Mesothelial cell of epicardium (in vitro differentiated cells): ENCODE measurements around the gene ACTR3C. TPM values are rescaled to one million over a fixed set of nuclear protein-coding genes. Genes with fewer than 3 reads are reported as not detected.

Source experiments
- DNase-seq, 2 experiments: peaks; one replicate each; pipeline ENCODE4 v3.0.0; 2021; ENCODE audit warnings: low spot score in 2 of 2; ENCODE audit not compliant: unreplicated experiment in 2 of 2
- H3K27ac Mint-ChIP-seq: 2 replicates; pipeline ENCODE4 v1.8.0; 2021; ENCODE audit warnings: mixed read lengths
- H3K27me3 Mint-ChIP-seq: 2 replicates; pipeline ENCODE4 v1.8.0; 2021; ENCODE audit warnings: low read depth, mixed read lengths
- H3K36me3 Mint-ChIP-seq: 2 replicates; pipeline ENCODE4 v1.8.0; 2021; ENCODE audit warnings: mixed read lengths
- H3K4me1 Mint-ChIP-seq: 2 replicates; pipeline ENCODE4 v1.8.0; 2021; ENCODE audit warnings: mixed read lengths
- H3K4me3 Mint-ChIP-seq: 2 replicates; pipeline ENCODE4 v1.8.0; 2021; ENCODE audit warnings: mild to moderate bottlenecking, moderate library complexity, mixed read lengths
- H3K9me3 Mint-ChIP-seq: 2 replicates; pipeline ENCODE4 v1.8.0; 2021; ENCODE audit warnings: mixed read lengths
- total RNA-seq: library from RNA; stranded (reverse); gene quantifications from 3 replicates; pipeline ENCODE4 v1.2.1, GENCODE V29; 2021
- TF ChIP-seq, protein P1 (sequence below): fragments of 200-600 bp; sonication (generic); IDR thresholded peaks from one replicate; pipeline ENCODE4 v1.5.0; 2021; ENCODE audit warnings: antibody characterized with exemption; ENCODE audit not compliant: unreplicated experiment

Gene ACTR3C
- total RNA-seq, 1 donor from 2014 or later: 0.40 TPM

DNA sequence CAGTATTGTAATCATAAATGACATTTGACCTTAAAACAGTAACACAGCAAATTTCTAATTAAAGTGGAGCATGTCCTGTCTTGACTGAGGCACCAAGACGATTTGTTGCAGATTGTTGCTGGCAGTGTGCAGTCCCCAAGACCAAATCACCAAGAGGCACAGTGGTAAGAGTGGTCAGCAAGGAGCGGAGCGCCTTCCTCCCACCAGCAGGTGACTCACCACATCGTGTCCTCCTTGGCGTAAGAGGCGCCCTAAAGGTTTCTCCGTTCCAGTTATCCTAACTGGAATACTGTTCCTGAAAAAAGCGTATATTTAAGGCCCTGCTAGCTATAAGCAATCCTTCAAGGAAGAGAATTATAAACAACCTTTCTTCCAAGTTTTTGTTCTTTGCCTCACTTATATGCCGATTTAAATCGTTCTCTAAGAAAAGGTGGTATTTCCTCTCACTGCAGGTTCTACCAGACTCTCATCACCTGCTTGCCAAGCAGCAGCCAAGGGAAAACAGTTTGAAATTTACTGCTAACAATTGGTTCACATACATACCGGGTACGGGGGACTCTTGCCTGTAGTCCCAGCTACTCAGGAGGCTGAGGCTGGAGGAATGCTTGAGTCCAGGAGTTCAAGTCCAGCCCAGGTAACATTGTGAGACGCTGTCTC, 34.6 kb upstream of the ACTR3C start:
- Mint-ChIP-seq H3K9me3 (no peaks in the 10 kb centered on the region), H3K27me3 (no peaks in the 10 kb centered on the region), H3K27ac (peak overlapping the region; percentile 34), H3K4me3 (no peak overlapping the region), H3K36me3 (no peaks in the 10 kb centered on the region), H3K4me1 (peaks cover 18% of the 10 kb centered on the region)
- TF ChIP-seq, protein P1, sequence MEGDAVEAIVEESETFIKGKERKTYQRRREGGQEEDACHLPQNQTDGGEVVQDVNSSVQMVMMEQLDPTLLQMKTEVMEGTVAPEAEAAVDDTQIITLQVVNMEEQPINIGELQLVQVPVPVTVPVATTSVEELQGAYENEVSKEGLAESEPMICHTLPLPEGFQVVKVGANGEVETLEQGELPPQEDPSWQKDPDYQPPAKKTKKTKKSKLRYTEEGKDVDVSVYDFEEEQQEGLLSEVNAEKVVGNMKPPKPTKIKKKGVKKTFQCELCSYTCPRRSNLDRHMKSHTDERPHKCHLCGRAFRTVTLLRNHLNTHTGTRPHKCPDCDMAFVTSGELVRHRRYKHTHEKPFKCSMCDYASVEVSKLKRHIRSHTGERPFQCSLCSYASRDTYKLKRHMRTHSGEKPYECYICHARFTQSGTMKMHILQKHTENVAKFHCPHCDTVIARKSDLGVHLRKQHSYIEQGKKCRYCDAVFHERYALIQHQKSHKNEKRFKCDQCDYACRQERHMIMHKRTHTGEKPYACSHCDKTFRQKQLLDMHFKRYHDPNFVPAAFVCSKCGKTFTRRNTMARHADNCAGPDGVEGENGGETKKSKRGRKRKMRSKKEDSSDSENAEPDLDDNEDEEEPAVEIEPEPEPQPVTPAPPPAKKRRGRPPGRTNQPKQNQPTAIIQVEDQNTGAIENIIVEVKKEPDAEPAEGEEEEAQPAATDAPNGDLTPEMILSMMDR: no peak
- DNase-seq: no peak

GRCh38 chr7:150357270-150357669, 33.9 kb upstream of the ACTR3C start:
- H3K27me3 Mint-ChIP-seq: no peaks in the 10 kb centered on the region
- H3K27ac Mint-ChIP-seq: no peak overlapping the region
- no peaks in the 10 kb centered on the region for H3K9me3 Mint-ChIP-seq
- H3K4me1 Mint-ChIP-seq: peaks cover 14% of the 10 kb centered on the region
- TF ChIP-seq, protein P1: no peak
- H3K4me3 Mint-ChIP-seq: no peak overlapping the region
- H3K36me3 Mint-ChIP-seq: no peaks in the 10 kb centered on the region
- DNase-seq: no peak

GRCh38 chr7:150356265-150356897, 33.0 kb upstream of the ACTR3C start:
- TF ChIP-seq, protein P1: peak; percentile 71
- no peak overlapping the region for H3K27ac Mint-ChIP-seq
- no peaks in the 10 kb centered on the region for H3K36me3 Mint-ChIP-seq
- H3K4me1 Mint-ChIP-seq: peaks cover 5% of the 10 kb centered on the region
- no peak for DNase-seq
- no peak overlapping the region for H3K4me3 Mint-ChIP-seq
- H3K9me3 Mint-ChIP-seq: no peaks in the 10 kb centered on the region
- H3K27me3 Mint-ChIP-seq: no peaks in the 10 kb centered on the region

DNA sequence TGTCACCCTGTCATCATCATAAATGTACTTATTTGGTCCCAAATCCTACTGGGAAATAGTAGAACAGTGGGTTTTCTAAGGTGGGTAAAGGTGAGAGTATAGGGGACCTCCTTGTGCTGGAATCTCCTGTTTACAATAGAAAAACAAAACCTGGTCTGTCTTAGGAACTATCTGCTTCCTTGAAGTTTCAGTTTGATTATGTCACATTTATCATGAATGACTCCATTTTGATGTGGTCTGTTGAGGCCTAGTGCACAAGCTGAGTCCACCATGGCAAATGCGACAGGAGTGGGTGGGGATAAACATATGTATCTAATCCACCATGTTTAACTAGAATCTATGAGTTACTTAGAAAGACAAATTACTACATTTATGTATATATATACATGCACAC, 32.3 kb upstream of the ACTR3C start:
- Mint-ChIP-seq H3K9me3 (no peaks in the 10 kb centered on the region), H3K4me1 (peaks cover 2% of the 10 kb centered on the region), H3K27ac (no peak overlapping the region), H3K36me3 (no peaks in the 10 kb centered on the region), H3K4me3 (no peak overlapping the region), H3K27me3 (no peaks in the 10 kb centered on the region)
- DNase-seq: no peak
- TF ChIP-seq, protein P1: no peak

- Mint-ChIP-seq H3K4me1 (no peaks in the 10 kb centered on the region), H3K36me3 (no peaks in the 10 kb centered on the region), H3K27me3 (no peaks in the 10 kb centered on the region), H3K4me3 (no peak overlapping the region), H3K27ac (no peak overlapping the region), H3K9me3 (no peaks in the 10 kb centered on the region)
- DNase-seq: no peak
- TF ChIP-seq, protein P1: no peak
Measured at GRCh38 chr7:150351587-150352194, 28.3 kb upstream of the ACTR3C start.
